ENCODE results near the gene MINDY4. TPM values are rescaled to one million over a fixed set of nuclear protein-coding genes. Genes with fewer than 3 reads are reported as not detected.

Gene MINDY4
- total RNA-seq, 1 donor from 2014 or later: 8.4 TPM

DNA sequence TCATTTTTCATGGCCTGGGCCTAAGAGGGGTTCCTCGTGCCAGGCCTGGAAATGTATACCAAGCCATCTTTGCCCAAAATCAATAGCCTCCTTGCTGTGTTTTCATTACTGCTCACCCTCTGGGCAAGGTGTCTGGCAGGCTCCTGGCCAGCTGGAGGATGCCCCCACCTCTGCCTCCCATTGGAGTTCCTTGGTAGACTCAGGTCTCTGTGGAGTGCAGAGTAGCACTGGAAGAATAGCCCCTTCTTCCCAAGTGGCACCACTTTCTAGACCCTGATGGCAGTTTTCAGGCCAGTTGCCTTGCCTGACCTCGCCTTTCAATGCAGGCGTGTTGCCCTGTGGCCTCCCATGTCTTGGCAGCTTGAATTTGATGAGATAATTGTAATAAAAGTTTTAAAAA, 84.7 kb downstream of the MINDY4 start:
- DNase-seq (ENCODE audit: extremely low spot score, unreplicated experiment): no peak
- no peaks in the 10 kb centered on the region for H3K27me3 Mint-ChIP-seq
- TF ChIP-seq, protein P1, sequence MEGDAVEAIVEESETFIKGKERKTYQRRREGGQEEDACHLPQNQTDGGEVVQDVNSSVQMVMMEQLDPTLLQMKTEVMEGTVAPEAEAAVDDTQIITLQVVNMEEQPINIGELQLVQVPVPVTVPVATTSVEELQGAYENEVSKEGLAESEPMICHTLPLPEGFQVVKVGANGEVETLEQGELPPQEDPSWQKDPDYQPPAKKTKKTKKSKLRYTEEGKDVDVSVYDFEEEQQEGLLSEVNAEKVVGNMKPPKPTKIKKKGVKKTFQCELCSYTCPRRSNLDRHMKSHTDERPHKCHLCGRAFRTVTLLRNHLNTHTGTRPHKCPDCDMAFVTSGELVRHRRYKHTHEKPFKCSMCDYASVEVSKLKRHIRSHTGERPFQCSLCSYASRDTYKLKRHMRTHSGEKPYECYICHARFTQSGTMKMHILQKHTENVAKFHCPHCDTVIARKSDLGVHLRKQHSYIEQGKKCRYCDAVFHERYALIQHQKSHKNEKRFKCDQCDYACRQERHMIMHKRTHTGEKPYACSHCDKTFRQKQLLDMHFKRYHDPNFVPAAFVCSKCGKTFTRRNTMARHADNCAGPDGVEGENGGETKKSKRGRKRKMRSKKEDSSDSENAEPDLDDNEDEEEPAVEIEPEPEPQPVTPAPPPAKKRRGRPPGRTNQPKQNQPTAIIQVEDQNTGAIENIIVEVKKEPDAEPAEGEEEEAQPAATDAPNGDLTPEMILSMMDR (conservative IDR thresholded peaks at IDR 0.05): no peak
- H3K4me1 Mint-ChIP-seq (ENCODE audit: unreplicated experiment): peaks cover 8% of the 10 kb centered on the region
- no peak overlapping the region for H3K27ac Mint-ChIP-seq
- no peak overlapping the region for H3K4me3 Mint-ChIP-seq
- peaks cover 3% of the 10 kb centered on the region for H3K36me3 Mint-ChIP-seq
- no peaks in the 10 kb centered on the region for H3K9me3 Mint-ChIP-seq

GRCh38 chr7:30858576-30858975, 87.4 kb downstream of the MINDY4 start:
- H3K27me3 Mint-ChIP-seq: no peaks in the 10 kb centered on the region
- no peak overlapping the region for H3K4me3 Mint-ChIP-seq
- no peak for DNase-seq (ENCODE audit: extremely low spot score, unreplicated experiment)
- TF ChIP-seq, protein P1 (conservative IDR thresholded peaks at IDR 0.05): no peak
- H3K4me1 Mint-ChIP-seq (ENCODE audit: unreplicated experiment): no peaks in the 10 kb centered on the region
- peaks cover 7% of the 10 kb centered on the region for H3K36me3 Mint-ChIP-seq
- H3K27ac Mint-ChIP-seq: no peak overlapping the region
- H3K9me3 Mint-ChIP-seq: no peaks in the 10 kb centered on the region

DNA sequence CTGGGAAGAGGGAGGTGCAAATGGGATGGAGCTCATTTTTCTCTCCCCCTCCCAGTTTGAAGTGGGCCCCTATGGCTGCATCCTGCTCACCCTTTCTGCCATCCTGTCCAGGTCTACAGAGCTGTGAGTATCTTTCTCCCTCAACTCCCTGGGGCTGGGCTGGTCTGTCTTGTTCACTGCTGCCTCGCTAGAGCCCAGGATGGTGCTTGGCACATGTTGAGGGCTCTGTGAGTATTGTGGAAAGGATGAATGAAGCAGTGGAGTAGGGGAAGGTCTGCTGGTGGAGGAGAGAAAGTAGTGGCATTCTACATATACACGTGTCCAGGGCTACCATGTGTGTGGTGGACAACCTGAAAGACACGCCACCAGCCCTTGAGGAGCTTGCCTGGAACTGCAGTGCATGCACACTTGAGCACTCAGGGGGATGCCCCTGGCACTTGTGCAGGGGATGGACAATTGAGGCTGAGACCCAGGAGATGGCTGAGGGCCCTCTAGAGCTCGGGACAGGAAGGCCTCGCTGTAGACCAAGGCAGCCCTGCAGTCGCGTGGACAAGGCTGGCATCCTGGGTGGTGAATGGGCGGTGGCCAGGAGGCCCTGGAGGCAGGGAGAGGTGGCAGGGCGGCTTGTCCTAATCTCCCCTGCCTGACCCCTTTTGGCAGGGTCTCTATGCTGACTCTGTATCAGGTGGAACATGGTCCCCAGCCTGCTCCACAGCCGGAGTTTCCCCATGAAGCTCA, 88.2 kb downstream of the MINDY4 start:
- Mint-ChIP-seq H3K36me3 (peaks cover 7% of the 10 kb centered on the region), H3K27ac (no peak overlapping the region), H3K27me3 (no peaks in the 10 kb centered on the region), H3K9me3 (no peaks in the 10 kb centered on the region), H3K4me1 (ENCODE audit: unreplicated experiment) (no peaks in the 10 kb centered on the region), H3K4me3 (no peak overlapping the region)
- TF ChIP-seq, protein P1 (conservative IDR thresholded peaks at IDR 0.05): no peak
- DNase-seq (ENCODE audit: extremely low spot score, unreplicated experiment): no peak

DNA sequence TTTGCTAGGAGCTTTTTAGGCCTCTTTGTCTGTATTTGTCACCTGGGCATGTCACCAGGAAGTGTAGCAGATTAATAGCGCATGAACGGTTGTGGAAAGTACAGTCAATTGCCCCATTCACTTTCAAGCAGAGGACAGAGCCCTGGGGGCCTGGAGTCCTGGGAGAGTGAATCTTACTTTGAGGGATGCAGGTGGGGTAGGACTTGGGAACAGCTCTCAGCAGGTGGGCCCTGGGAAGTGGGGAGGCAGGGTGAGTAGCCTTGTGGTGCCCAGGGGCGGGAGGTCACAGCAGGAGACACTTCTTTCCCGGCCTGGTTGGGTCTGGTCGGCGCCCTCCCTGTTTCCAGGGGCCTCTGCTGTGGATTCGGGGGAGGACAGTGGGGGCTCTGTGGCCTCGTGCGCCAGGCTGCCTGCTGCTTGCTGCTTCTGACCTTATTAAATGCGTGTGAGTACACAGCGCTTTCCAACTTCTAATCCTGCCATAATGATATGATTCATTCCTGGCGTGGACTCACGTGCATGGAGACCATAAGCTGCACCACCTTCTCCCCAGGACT, 88.8 kb downstream of the MINDY4 start:
- H3K4me3 Mint-ChIP-seq: no peak overlapping the region
- no peak overlapping the region for H3K27ac Mint-ChIP-seq
- no peaks in the 10 kb centered on the region for H3K4me1 Mint-ChIP-seq (ENCODE audit: unreplicated experiment)
- TF ChIP-seq, protein P1 (conservative IDR thresholded peaks at IDR 0.05): no peak
- no peaks in the 10 kb centered on the region for H3K27me3 Mint-ChIP-seq
- H3K36me3 Mint-ChIP-seq: peaks cover 7% of the 10 kb centered on the region
- H3K9me3 Mint-ChIP-seq: no peaks in the 10 kb centered on the region
- DNase-seq (ENCODE audit: extremely low spot score, unreplicated experiment): no peak

DNA sequence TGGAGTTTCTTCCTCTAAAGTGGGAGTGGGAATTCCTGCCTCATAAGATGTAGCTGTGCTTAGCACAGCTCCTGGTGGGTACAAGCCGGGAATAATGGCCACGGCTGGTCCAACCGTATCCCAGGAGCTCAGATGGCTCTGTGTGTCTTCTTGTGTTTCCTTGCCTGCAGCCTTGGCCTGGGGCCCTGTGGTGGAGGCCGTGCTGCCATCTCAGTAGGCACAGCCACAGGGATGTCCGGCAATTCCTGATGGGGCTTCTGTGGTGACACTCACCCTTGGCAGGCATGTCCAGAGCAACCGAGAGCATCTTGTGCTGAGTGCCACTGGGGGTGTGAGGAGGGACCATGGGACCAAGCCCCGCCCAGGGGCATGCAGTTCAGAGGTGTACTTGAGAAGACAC, 90.4 kb downstream of the MINDY4 start:
- DNase-seq (ENCODE audit: extremely low spot score, unreplicated experiment): no peak
- Mint-ChIP-seq H3K9me3 (no peaks in the 10 kb centered on the region), H3K27me3 (no peaks in the 10 kb centered on the region), H3K4me3 (no peak overlapping the region), H3K4me1 (ENCODE audit: unreplicated experiment) (no peaks in the 10 kb centered on the region), H3K36me3 (peaks cover 7% of the 10 kb centered on the region), H3K27ac (no peak overlapping the region)
- TF ChIP-seq, protein P1 (conservative IDR thresholded peaks at IDR 0.05): no peak

Measured in type B pancreatic cell (in vitro differentiated cells).